HCEC 1CT (cell line): ENCODE results near the gene TFDP1.
A peak's percentile ranks its signal among the peaks of the same experiment; 100 is the strongest.

Experiments
- DNase-seq: peaks from one replicate; pipeline ENCODE4 v3.0.0-alpha.2; 2017

TFDP1 gene, protein sequence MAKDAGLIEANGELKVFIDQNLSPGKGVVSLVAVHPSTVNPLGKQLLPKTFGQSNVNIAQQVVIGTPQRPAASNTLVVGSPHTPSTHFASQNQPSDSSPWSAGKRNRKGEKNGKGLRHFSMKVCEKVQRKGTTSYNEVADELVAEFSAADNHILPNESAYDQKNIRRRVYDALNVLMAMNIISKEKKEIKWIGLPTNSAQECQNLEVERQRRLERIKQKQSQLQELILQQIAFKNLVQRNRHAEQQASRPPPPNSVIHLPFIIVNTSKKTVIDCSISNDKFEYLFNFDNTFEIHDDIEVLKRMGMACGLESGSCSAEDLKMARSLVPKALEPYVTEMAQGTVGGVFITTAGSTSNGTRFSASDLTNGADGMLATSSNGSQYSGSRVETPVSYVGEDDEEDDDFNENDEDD

DNA sequence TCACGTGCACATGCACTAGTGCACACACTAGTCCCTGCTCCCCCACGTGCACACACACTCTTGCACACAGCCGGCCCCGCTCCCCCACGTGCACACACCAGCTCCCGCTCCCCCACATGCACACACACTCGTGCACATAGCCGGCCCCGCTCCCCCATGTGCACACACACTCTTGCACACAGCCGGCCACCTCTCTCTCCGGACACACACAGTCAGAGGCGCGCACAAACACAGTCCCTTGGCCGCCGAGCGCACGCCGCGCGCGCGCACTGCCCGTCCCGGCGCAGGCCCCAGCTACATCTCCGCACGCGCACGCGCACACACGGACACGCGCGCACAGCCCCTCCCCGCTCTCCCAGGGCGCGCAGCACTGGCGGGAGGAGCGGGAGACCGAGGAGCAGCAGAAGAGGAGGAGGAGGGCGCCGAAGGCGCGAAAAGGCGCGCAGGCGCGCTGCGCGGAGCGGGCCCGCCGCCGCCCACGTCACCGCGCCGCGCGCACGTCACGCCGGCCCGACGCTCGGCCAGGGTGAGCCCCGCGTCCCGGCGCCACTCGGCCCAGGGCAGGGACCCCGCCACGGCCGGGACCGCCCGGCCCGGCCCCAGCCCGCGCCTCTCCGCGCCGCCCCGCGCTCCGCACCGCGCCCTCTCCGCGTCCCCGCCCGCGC, at the start of gene TFDP1:
TSS of gene TFDP1 (plus strand) at position 549 of the 665 bp plus-strand sequence. CDS start 1,085 bp downstream, outside the sequence.
- DNase-seq = peak; percentile 81

DNA sequence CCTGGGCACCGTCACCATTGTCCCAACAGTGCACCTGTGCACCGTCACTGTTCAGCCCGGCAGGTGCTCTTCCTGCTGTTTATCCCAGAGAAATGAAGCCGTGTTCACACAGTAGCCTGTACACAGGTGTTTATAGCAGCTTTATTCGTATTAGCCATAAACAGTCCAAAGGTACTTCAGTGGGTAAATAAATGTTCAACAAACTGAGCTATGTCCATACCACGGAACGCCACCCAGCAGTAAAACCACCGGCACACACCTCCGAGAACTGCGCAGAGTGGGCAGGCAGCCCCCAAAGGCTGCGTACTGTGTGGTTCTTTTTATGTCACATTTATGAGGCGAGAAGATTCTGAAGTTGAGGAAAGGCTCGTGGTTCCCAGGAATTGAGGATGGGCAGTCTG, 49.2 kb upstream of the TFDP1 start:
- DNase-seq = no peak

DNA sequence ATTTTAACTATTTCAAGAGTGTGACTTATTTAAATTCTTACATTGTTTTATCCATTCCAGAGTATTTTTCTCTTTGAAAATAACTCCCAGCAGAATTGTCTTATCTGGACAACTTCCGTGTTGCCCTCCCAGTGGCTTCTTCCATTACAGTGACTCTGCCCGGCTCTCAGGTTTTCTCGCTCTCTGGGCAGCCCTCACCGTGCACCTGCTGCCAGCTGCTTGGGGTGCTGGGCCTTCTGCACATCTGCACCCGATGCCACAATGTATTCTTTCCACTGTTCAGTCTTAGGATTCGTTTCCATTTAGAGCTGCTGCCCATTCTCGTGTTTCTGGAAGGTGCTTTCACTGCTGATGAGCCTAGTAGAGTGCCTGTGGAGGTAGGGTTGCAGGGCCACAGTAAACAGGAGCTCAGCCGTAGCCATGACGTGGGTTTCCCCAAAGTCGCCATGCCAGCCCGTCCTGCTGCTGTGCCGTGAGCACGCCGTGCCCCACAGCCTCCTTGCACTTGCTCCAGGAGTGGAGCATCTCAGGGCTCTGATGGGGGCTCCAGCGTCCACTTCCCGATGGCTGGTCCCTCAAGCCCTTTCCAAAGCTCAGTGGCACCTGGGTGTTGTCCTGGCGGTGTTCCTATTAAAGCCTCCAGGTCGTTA, 48.0 kb upstream of the TFDP1 start:
- no peak for DNase-seq

DNA sequence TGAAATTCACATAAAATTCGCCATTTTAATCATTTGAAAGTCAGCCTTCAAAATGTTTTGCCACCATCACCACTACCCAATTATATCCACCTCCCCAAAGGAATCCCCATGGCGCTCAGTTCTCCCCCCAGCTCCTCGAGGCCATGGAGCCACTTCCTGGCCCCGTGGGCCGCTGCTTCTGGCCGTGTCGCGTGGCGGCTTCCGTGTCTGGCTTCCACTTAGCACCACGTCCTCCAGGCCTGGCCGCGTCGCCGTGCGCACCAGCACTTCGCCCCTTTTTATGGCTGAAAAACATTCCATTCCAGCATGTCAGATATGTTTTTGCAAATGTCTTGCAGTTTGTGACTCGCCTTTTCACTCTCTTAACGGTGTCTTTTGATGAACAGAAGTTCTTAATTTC, 47.3 kb upstream of the TFDP1 start:
- no peak for DNase-seq

DNA sequence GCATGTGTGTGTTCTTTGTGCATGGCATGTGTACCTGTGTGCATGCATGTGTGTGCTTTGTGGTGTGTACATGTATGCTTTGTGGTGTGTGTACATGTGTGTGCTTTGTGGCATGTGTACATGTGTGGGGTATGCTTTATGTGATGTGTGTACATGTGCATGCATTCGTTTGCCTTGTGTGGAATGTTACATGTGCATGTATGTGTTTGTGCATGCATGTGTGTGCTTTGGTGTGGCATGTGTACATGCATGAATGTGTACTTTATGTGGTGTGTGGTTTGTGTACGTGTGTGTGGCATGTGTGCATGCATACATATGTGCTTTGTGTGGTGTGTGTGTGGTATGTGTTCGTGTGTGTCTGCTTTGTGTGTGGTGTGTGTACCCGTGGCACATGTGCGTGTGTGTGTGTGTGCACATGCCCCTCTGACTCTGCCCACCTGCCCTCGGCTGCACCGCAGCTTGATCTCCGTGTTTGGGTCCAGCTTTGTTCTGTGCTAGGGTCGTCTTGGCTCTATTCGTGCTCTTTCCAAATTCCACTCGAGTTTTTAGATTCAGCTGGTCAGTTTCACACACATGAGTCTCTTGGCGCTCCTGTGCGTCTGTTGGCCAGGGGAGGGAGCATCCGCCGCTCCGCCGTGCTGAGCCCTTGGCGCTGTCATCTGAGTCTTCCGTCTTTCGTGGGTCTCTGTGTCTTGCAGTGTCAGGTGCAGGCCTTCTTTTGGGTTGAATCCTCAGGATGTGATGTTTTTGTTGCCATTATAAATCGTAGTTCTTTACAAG, 46.5 kb upstream of the TFDP1 start:
- no peak for DNase-seq

DNA sequence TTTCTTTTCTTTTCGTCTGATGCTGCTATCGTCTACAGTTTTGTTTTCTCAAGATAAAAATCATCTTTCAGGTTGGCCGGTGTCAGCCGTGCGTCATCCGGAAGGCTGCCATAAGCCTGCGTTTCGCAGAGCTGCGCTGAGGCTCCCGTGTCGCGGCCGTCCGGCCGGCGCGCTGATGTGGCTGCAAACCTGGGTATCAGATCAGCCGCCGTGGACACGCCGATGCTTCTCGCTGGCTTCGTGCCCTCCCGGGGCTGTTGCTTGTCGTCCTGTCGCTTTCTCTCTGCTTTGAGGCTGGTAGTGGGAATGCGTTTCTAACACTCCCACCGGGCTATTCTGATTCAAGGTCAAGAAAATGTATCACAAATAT, 45.9 kb upstream of the TFDP1 start:
- DNase-seq = no peak

DNA sequence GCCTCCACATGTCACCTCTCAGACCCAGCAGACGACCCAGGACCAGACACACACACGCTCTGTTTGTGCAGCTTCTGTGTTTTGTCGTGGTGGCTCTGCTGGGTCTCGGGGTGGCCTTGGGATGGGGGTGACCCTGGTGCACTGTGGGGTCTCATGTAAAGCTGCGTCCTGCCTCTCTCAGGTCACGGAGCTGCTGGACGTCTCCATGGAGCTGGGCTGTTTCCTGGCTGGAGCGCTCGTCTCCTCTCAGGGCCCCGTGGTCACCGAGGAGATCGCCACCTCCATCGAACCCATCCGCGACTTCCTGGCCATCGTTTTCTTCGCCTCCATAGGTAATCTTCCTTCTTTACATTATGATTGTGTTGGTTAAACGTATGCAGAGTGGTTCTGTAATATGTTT, 45.4 kb upstream of the TFDP1 start:
- no peak for DNase-seq

DNA sequence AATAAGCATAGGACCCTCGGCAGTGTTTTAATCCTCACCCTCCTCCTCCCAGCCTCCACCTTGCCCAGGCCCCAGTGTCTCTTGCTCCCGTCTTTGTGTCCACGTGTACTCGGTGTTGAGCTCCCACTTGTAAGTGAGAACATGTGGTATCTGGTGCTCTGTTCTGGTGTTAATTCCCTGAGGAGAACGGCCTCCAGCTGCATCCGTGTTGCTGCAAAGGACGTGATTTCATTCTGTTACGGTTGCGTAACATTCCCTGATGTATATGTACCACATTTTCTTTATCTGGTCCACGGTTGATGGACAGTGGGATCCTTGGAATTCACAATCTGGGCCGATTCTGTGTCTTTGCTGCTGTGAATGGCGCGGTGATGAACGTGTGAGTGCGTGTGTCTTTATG, 44.7 kb upstream of the TFDP1 start:
- no peak for DNase-seq

DNA sequence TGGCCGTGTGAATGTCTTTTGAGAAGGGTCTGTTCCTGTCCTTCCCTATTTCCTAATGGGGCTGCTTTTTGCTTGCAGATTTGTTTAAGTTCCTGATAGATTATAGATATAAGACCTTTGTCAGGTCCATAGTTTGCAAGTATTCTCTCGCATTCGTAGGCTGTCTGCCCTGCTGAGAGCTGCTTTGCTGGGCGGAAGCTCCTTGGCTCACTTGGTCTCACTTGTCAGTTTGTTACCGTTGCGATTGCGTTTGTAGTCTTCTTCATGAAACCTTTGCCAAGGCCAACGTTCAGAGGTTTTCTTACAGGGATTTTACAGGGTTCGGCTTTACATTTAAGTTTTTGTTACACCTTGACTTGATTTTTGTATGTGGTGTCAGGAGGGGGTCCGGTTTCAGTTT, 44.0 kb upstream of the TFDP1 start:
- no peak for DNase-seq

DNA sequence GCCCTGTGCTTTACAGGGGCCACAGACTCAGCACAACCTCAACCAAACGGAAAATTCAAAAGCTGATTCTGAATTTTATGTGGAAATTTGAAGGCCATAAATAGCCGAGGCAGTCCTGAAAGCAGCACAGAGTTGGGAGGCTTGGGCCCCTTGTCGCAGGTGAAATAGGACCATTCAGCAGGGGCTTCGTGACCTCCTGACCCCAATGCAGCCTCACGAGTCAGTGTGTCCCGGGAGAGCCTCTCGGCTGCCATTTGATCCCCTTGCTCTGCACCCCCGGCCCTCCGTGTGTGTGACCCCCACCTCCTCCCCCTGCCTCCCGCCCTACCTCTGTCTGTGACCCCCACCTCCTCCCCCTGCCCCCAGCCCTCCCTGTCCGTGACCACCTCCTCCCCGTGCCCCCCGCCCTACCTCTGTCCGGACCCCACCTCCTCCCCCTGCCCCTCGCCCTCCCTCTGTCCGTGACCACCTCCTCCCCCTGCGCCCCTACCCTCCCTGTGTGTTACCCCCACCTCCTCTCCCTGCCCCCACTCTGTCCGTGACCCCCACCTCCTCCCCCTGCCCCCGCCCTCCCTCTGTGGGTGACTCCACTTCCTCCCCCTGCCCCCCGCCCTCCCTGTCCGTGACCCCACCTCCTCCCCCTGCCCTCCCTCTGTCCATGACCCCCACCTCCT, 41.7 kb upstream of the TFDP1 start:
- no peak for DNase-seq

DNA sequence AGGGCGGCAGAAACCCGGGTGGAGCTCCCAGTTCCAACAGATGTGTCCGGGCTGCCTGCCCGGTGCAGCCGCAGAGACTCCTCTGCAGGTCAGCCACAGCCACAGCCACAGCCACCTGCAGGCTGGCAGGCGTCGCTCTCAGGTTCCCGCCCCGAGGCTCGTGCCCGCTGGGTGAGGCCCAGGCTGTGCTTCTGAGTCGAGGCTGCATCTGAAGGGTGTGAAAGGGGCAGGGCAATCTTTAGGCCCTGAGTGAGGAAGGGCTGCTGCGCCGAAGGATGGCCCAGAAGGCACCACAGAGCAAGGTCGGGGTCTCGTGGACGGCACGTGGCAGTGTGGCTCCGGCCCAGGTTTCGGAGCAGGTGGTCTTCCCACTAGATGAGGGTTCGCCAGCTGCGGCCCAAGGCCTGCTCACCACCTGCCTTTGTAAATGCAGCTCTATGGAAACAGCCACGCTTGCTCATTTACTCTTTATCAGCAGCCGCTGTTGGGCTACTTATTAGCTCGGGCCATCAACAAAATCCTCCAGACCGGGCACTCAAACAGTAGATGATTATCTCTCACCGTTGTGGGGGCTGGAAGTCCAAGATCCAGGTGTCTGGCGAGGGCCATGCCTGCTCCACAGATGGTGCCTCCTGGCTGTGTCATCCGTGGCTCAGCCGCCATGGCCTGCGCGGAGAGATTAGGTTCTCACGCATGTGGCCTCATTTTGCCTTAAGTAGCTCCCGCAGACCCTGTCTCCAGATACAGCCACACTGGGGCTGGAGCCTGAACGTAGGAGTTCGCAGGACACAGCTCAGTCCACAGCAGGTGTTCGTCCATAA, 40.3 kb upstream of the TFDP1 start:
- DNase-seq = no peak

DNA sequence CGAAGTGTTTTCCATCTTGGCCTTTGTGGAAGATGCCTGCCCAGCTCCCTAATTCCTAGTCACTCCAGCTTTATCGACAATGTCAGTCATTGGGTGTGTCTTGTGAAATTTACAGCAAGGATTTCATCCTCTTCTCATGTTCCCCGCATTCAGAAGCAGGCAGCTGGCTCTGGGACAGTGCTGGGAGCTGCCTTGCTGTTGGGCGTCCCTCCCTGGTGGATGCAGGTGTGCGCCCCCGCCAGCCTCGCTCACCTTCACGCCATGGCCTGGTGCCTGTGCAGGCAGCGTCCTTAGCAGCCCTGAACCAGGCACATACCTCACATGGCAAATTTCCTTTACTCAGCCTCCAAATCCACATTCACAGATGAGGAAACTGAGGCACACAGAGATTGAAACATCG, 39.7 kb upstream of the TFDP1 start:
- DNase-seq = no peak

DNA sequence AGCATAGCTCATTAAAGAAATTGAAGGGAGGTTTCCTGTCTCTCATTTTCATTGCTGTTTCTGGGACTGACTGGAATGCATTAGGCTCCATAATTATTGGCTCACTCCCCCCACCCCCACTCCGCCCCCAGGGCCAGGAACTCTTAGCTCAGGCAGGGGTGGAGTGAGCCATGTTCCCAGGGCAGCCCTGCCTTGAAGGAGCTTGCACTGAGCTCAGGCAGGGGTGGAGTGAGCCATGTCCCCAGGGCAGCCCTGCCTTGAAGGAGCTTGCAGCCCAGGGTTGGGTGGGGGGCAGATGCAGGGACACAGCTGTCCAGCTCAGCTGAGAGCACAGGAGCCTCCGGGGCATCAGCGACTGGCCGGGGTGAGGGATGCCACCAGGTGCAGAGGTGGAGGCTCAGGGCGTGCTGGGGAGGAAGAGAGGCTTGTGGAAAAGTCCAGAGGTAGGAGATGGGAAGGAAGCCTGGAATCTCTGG, 39.1 kb upstream of the TFDP1 start:
- DNase-seq = no peak

DNA sequence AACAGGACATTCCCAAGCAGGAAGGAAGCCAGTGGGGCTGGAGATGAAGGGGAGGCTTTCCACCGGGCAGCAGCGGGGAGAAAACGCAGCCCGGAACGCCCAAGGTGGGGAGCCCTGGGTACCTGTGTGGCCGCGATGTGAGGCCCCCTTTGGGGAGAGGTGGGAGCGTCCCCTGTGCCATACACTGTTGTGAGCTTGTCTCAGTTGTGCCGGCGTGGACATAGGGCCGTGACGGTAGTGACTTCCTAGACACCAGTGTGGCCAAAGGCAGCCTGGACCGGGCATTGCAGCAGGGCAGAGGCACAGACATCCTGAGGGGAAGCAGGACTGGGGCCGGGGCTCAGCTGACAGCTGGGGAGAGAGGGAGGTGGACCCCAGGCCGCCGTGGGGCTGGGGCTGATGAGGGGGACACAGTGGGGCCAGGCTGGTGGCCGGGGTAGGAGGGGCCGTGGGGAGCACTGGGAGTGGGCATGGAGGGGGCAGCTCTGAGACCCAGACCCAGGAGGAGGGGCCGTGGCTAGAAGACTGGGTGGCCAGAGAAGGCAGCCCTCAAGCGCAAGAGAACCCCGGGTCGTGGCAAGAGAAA, 38.5 kb upstream of the TFDP1 start:
- no peak for DNase-seq

DNA sequence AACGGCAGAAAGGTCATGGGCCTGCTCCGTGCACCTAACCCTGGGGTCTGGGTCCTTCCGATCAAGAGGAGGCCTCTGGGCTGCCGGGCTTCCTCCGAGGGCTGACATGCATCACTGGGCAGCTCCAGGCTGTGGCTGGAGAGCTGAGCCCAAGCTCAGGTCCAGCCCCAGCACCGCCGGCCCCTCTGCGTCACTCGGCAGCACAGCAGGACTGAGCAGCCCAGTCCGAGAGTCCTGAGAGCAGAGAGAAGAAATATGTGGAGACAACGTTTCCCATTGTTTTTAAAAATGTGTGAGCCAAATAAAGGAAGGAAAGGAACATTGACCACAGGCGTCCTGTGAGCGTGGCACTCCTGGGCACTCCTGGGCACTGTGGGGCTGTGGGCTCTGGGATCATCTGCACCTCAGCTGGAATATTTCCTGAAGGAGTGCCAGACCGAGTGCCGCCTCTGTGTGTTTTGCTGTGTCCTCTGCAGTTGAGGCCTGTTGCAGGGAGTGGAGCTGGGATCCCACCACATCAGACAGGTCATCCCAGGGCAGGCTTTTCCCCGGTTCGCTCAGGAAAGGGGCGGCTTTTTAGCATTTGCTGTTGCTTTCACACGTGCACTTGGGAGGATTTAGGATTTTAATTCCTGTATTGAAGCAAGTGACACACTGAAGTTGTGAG, 37.8 kb upstream of the TFDP1 start:
- no peak for DNase-seq

DNA sequence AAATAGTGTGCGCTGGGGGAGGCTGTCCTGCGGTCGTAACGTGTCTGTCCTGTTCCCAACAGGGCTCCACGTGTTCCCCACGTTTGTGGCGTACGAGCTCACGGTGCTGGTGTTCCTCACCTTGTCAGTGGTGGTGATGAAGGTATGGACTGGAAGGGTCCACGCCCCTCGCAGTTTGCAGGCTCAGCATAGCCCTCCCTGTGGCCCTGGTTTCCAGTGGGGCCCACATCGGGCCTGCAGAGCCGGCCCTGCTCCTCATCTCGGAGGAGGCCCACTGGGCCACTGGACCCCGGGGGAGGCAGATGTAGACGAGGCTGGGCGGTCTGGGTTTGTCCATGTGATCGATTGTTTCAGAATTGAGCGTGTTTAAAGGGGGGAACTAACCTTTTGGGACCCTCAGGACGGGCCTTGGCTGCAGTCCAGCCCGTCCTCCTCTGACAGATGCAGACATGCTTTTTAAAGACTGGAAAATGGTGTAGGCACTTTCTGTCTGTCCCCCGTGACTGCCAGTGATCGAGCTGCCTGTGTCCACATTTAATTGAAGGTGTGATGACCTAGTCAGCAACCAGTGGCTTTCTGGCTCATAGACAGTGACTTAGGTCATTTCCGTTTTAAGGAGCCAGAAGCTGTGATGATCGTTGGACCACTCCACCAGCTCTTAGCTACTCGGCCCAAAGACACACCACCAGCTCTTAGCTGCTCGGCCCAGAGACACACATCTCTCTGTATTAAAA, 37.1 kb upstream of the TFDP1 start:
- DNase-seq = peak; percentile 34

DNA sequence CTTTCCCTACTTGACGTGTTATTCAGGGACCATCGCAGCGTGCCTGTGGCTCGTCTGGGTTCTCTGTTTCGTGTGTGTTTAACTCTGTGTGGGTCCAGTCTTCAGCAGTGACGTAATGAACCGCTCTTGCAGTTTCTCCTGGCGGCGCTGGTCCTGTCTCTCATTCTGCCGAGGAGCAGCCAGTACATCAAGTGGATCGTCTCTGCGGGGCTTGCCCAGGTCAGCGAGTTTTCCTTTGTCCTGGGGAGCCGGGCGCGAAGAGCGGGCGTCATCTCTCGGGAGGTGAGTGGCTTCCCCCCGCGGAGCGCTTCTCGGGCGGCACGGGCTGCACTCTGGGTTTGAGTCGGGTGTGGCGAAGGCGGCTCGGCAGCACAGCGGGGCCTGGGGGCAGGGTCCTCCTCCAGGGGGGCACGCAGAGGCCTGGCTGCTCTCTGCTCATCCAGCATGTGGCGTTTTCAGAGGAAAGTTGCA, 36.3 kb upstream of the TFDP1 start:
- no peak for DNase-seq

DNA sequence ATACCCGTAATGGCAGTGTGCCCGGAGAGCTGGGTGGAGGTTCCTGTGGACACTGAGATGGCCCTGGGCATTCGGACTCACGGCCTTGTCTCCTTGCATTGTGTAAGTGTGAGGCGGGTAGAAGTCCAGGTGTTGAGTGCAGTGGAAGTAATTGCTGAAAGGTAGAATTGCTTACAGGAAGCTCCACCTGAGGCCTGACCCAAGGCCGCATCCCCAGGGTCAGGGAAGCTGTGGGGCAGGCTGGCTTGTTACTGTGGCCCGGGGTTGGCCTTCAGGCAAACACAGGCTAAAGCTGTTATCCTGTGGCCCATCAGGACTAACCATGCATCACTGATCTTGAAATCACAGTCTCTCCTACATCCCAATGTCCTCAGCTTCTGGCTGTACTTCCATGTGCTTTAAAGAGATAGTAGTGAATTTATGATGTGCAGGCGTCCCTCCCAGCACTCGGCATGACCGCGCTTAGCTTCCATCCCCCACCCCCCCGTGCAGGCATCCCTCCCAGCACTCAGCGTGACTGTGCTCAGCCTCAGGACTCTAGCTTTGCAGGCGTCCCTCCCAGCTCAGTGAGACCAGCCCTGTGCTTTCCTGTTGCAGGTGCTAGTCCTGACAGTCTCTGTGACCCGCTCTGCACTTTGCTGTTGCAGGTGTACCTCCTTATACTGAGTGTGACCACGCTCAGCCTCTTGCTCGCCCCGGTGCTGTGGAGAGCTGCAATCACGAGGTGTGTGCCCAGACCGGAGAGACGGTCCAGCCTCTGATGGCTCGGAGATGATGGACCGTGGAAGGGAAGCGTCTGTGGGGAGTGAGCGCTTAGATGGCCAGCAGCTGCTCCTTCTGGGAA, 35.6 kb upstream of the TFDP1 start:
- DNase-seq = no peak

DNA sequence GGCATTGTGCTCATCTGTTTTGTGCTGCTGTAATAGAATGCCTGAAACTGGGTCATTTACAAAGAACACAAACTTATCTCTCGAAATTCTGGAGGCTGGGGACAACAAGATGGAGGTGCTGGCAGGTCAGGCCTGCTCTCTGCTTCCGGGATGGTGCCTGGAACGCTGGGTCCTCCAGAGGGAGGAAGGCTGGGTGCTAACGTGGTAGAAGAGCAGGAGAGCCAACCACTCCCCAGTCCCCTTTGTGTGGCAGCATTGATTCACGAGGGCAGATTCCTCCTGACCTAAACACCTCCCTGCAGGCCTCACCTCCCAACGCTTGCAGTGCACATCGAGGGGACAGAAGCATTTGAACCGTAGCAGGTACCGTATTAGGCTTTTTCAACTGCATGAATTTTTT, 34.1 kb upstream of the TFDP1 start:
- DNase-seq = no peak
